ENCODE data around the gene PIH1D2.
"Not testable (repeated sequence)": the region's sequence is repeated elsewhere in the genome, so short reads cannot be mapped to it uniquely, and the experiment has no call there.

The PIH1D2 gene

GRCh38 chr11:112058103-112058502 is 15.7 kb downstream of the PIH1D2 start:
- DNase-seq = no peak

- DNase-seq = no peak
These were observed 16.6 kb downstream of the PIH1D2 start for GRCh38 chr11:112057170-112057569.

GRCh38 chr11:112051768-112052167 is 22.0 kb downstream of the PIH1D2 start:
- no peak for DNase-seq

GRCh38 chr11:112050721-112051120 is 23.1 kb downstream of the PIH1D2 start:
- DNase-seq = no peak

GRCh38 chr11:112049777-112050176 is 24.0 kb downstream of the PIH1D2 start:
- DNase-seq = no peak

- DNase-seq = not testable (repeated sequence)
These were observed 25.6 kb downstream of the PIH1D2 start for GRCh38 chr11:112048256-112048655.

- not testable (repeated sequence) for DNase-seq
These were observed 27.2 kb downstream of the PIH1D2 start for GRCh38 chr11:112046647-112047046.

GRCh38 chr11:112044961-112045360 is 28.9 kb downstream of the PIH1D2 start:
- peak in 2 of 56 donors; percentile 2 to 8 for DNase-seq

- no peak for DNase-seq
These were observed 30.9 kb downstream of the PIH1D2 start for GRCh38 chr11:112042961-112043304.

GRCh38 chr11:112042161-112042960 is 31.5 kb downstream of the PIH1D2 start:
- DNase-seq = no peak

- no peak for DNase-seq
These were observed 36.3 kb downstream of the PIH1D2 start for GRCh38 chr11:112037527-112037926.

- no peak for DNase-seq
These were observed 39.9 kb downstream of the PIH1D2 start for GRCh38 chr11:112033902-112034301.

GRCh38 chr11:112029460-112029859 is 44.4 kb downstream of the PIH1D2 start:
- DNase-seq = no peak

GRCh38 chr11:112026784-112027410 is 46.9 kb downstream of the PIH1D2 start:
- not testable (repeated sequence) for DNase-seq

- peak in 3 of 56 donors; percentile 29 to 49 (median 37) for DNase-seq
These were observed 48.1 kb downstream of the PIH1D2 start for GRCh38 chr11:112025707-112026106.

- peak in 55 of 56 donors; percentile 52 to 93 (median 78) for DNase-seq
These were observed 48.8 kb downstream of the PIH1D2 start, which contains the start of gene DLAT for GRCh38 chr11:112024773-112025678. DLAT (plus strand) TSS chr11:112025408; CDS start chr11:112025473, 65 bp downstream.

GRCh38 chr11:112024178-112024772 is 49.5 kb downstream of the PIH1D2 start:
- DNase-seq = peak in 1 of 56 donors; percentile 0

- no peak for DNase-seq
These were observed 50.7 kb downstream of the PIH1D2 start for GRCh38 chr11:112023104-112023503.

GRCh38 chr11:112019066-112019465 is 54.8 kb downstream of the PIH1D2 start:
- no peak for DNase-seq
